ENCODE data around the gene HIBCH. TPM values are rescaled to one million over a fixed set of nuclear protein-coding genes. Genes with fewer than 3 reads are reported as not detected.

HIBCH gene
- total and polyA plus RNA-seq, 2 of the 4 experiments (the other 2 are of a cell fraction), result 8.8 to 11.9 TPM

- dilution Hi-C loops (cut with HindIII; ENCODE audit: low sequenced_read_pairs, unreplicated experiment), result no loop called here
- Histone ChIP-seq H3K36me3 (ENCODE audit: control insufficient read depth, insufficient read depth, low read length) (no peaks in the 10 kb centered on the region), H3K9me3 (ENCODE audit: control insufficient read depth, insufficient read depth, low read length) (no peaks in the 10 kb centered on the region), H3K14ac (replicated peaks; ENCODE audit: low read depth, low read length) (no peak overlapping the region), H2AK5ac (ENCODE audit: low read depth, low read length) (no peak overlapping the region), H3K4me1 (ENCODE audit: control insufficient read depth, insufficient read depth, low read length) (peaks cover 5% of the 10 kb centered on the region), H3K27ac (ENCODE audit: insufficient read depth, low read length) (no peak overlapping the region), H4K5ac (ENCODE audit: low read depth, low read length) (no peak overlapping the region), H2BK20ac (ENCODE audit: low read depth, low read length) (no peak overlapping the region), H4K8ac (ENCODE audit: low read depth in 2 of 2, low read length in 2 of 2) (no peak overlapping the region), H2BK15ac (ENCODE audit: low read depth, low read length) (no peak overlapping the region), H4K20me1 (ENCODE audit: insufficient read depth, low read length) (no peaks in the 10 kb centered on the region), H3K79me1 (ENCODE audit: low read depth in 1 of 2, low read length in 2 of 2) (no peaks in the 10 kb centered on the region; a peak in 1 of 4 replicates), H3K18ac (ENCODE audit: low read depth, low read length) (no peak overlapping the region), H3K4me3 (ENCODE audit: insufficient read depth, low read depth, low read length) (no peak overlapping the region), H3K9me1 (ENCODE audit: insufficient read depth, low read length) (peaks cover 5% of the 10 kb centered on the region; the same call in 1 of the 2 replicates), H3K4ac (ENCODE audit: low read depth, low read length) (no peak overlapping the region), H2AFZ (replicated peaks; ENCODE audit: low read length, poor library complexity) (no peak overlapping the region), H3K4me2 (ENCODE audit: low read depth, low read length) (no peak overlapping the region), H3K23ac (ENCODE audit: low read depth, low read length) (no peak overlapping the region), H4K91ac (ENCODE audit: insufficient read depth, low read depth, low read length) (no peak overlapping the region), H2AK9ac (replicated peaks; ENCODE audit: low read depth, low read length, poor library complexity) (no peak overlapping the region), H3K27me3 (ENCODE audit: control insufficient read depth, insufficient read depth, low read length) (no peaks in the 10 kb centered on the region; the same call in 1 of the 2 replicates), H2BK5ac (ENCODE audit: low read depth, low read length, poor library complexity, severe bottlenecking) (no peak overlapping the region), H2BK120ac (ENCODE audit: low read depth, low read length) (no peak overlapping the region), H3K9ac (ENCODE audit: low read depth, low read length) (no peak overlapping the region), H3K56ac (ENCODE audit: extremely low read depth, insufficient read depth, low read length) (no peak overlapping the region)
- intact Hi-C loops (cut with micrococcal nuclease), result no loop called here
- no peak for ATAC-seq (ENCODE audit: low read depth)
- WGBS, 2 experiments (ENCODE audit: extremely low coverage in 2 of 2, insufficient read length in 1 of 2), result 90 to 100% methylated on average over 1 to 2 of the region's 7 CpGs
- TF ChIP-seq CTCF (conservative IDR thresholded peaks at IDR 0.05; ENCODE audit: low read depth, low read length), result no peak
- no peak for TF ChIP-seq NFE2L2 (IDR thresholded peaks at IDR 0.05; ENCODE audit: low read depth, low read length)
- TF ChIP-seq MXI1 (IDR thresholded peaks at IDR 0.05; ENCODE audit: borderline replicate concordance, low read depth, low read length), result no peak
- no peak for TF ChIP-seq CHD1 (IDR thresholded peaks at IDR 0.05; ENCODE audit: low read depth, low read length)
- TF ChIP-seq RCOR1 (IDR thresholded peaks at IDR 0.05; ENCODE audit: insufficient replicate concordance, low read length), result no peak
- TF ChIP-seq BHLHE40 (IDR thresholded peaks at IDR 0.05; ENCODE audit: low read depth, low read length), result no peak
- no peak for TF ChIP-seq RFX5 (IDR thresholded peaks at IDR 0.05; ENCODE audit: low read depth, low read length)
- TF ChIP-seq MAFK (IDR thresholded peaks at IDR 0.05; ENCODE audit: low read depth, low read length), result no peak
- TF ChIP-seq SMC3 (IDR thresholded peaks at IDR 0.05; ENCODE audit: low read depth, low read length), result no peak
- no peak for TF ChIP-seq RAD21 (IDR thresholded peaks at IDR 0.05; ENCODE audit: low read length)
- TF ChIP-seq MAZ (IDR thresholded peaks at IDR 0.05; ENCODE audit: borderline replicate concordance, low read depth, low read length), result no peak
- no peak for TF ChIP-seq CEBPB (IDR thresholded peaks at IDR 0.05; ENCODE audit: low read depth, low read length)
- TF ChIP-seq POLR2A (IDR thresholded peaks at IDR 0.05; ENCODE audit: low read depth, low read length), result no peak
- no peak for TF ChIP-seq ELK1 (IDR thresholded peaks at IDR 0.05; ENCODE audit: borderline replicate concordance, low read depth, low read length)
- no peak for TF ChIP-seq FOS (IDR thresholded peaks at IDR 0.05; ENCODE audit: low read depth, low read length)
- TF ChIP-seq, protein P1, sequence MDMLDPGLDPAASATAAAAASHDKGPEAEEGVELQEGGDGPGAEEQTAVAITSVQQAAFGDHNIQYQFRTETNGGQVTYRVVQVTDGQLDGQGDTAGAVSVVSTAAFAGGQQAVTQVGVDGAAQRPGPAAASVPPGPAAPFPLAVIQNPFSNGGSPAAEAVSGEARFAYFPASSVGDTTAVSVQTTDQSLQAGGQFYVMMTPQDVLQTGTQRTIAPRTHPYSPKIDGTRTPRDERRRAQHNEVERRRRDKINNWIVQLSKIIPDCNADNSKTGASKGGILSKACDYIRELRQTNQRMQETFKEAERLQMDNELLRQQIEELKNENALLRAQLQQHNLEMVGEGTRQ (IDR thresholded peaks at IDR 0.05; ENCODE audit: low read depth, low read length), result no peak
- in situ Hi-C loops (cut with MboI; ENCODE audit: low sequenced_read_pairs), result no loop called here
- BruUV-seq (replicated peaks), result no TSS peak
- no peak for DNase-seq
- ChIA-PET CTCF (interaction anchor here (0.8 kb wide), 1 partner anchor 47 kb away, joined by 3 read pairs; no protein-coding TSS in a partner anchor), POLR2A (ENCODE audit: unreplicated experiment) (no interaction called here)
Observed at GRCh38 chr2:190271783-190272456, 47.7 kb downstream of the HIBCH start.
